ENCODE results near the gene PRSS35.

- TF ChIP-seq CTCF (IDR thresholded peaks at IDR 0.05; ENCODE audit: insufficient read depth, low read depth, low read length) (no peak), EZH2 (IDR thresholded peaks at IDR 0.05; ENCODE audit: insufficient read depth, low read length) (no peak)
Observed at GRCh38 chr6:83464381-83465140, 47.8 kb upstream of the PRSS35 start.

All from astrocyte (in vitro differentiated cells and primary cell).